K562 (cell line): ENCODE measurements around the gene FOXF2.
"Not testable (repeated sequence)": the region's sequence is repeated elsewhere in the genome, so short reads cannot be mapped to it uniquely, and the experiment has no call there.

Source experiments
- KLF1 ChIP-seq: fragments of 450-650 bp; IDR thresholded peaks from 2 replicates; pipeline ENCODE4 v1.6.1; 2016; ENCODE audit warnings: missing genetic modification characterization, missing compliant biosample characterization
- ZNF431 ChIP-seq: sonication (generic); formaldehyde crosslinking; IDR thresholded peaks from 2 replicates; pipeline ENCODE4 v1.8.0; 2022; ENCODE audit warnings: mild to moderate bottlenecking, missing genetic modification reagents
- ZSCAN32 ChIP-seq: fragments of 450-650 bp; formaldehyde crosslinking; IDR thresholded peaks from 2 replicates; pipeline ENCODE4 v1.4.0; 2020; ENCODE audit warnings: mild to moderate bottlenecking, moderate library complexity
- TF ChIP-seq, protein P1 (sequence below): fragments of 450-650 bp; IDR thresholded peaks from 2 replicates; pipeline ENCODE4 v1.6.1; 2017; ENCODE audit warnings: antibody characterized with exemption, mild to moderate bottlenecking
- TF ChIP-seq, protein P2 (sequence below): sonication (generic); formaldehyde crosslinking; IDR thresholded peaks from 2 replicates; pipeline ENCODE4 v1.8.0; 2022; ENCODE audit warnings: missing genetic modification reagents, mild to moderate bottlenecking, borderline replicate concordance

DNA sequence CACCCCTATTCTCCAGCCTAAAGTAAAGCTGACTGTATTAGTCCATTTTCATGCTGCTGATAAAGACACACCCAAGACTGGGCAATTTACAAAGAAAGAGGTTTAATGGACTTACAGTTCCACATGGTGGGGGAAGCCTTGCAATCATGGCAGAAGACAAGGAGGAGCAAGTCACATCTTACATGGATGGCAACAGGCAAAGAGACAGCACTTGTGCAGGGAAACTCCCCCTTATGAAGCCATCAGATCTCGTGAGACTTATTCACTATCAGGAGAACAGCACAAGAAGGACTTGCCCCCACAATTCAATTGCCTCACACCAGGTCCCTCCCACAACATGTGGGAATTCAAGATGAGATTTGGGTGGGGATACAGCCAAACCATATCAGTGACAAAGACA is 19.7 kb upstream of the FOXF2 start:
- TF ChIP-seq KLF1 (tag); ZSCAN32: not testable (repeated sequence)
- peak; percentile 83 for TF ChIP-seq ZNF431 (CRISPR knock-in tag)
- TF ChIP-seq, protein P1, sequence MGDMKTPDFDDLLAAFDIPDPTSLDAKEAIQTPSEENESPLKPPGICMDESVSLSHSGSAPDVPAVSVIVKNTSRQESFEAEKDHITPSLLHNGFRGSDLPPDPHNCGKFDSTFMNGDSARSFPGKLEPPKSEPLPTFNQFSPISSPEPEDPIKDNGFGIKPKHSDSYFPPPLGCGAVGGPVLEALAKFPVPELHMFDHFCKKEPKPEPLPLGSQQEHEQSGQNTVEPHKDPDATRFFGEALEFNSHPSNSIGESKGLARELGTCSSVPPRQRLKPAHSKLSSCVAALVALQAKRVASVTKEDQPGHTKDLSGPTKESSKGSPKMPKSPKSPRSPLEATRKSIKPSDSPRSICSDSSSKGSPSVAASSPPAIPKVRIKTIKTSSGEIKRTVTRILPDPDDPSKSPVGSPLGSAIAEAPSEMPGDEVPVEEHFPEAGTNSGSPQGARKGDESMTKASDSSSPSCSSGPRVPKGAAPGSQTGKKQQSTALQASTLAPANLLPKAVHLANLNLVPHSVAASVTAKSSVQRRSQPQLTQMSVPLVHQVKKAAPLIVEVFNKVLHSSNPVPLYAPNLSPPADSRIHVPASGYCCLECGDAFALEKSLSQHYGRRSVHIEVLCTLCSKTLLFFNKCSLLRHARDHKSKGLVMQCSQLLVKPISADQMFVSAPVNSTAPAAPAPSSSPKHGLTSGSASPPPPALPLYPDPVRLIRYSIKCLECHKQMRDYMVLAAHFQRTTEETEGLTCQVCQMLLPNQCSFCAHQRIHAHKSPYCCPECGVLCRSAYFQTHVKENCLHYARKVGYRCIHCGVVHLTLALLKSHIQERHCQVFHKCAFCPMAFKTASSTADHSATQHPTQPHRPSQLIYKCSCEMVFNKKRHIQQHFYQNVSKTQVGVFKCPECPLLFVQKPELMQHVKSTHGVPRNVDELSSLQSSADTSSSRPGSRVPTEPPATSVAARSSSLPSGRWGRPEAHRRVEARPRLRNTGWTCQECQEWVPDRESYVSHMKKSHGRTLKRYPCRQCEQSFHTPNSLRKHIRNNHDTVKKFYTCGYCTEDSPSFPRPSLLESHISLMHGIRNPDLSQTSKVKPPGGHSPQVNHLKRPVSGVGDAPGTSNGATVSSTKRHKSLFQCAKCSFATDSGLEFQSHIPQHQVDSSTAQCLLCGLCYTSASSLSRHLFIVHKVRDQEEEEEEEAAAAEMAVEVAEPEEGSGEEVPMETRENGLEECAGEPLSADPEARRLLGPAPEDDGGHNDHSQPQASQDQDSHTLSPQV, result not testable (repeated sequence)
- TF ChIP-seq, protein P2, sequence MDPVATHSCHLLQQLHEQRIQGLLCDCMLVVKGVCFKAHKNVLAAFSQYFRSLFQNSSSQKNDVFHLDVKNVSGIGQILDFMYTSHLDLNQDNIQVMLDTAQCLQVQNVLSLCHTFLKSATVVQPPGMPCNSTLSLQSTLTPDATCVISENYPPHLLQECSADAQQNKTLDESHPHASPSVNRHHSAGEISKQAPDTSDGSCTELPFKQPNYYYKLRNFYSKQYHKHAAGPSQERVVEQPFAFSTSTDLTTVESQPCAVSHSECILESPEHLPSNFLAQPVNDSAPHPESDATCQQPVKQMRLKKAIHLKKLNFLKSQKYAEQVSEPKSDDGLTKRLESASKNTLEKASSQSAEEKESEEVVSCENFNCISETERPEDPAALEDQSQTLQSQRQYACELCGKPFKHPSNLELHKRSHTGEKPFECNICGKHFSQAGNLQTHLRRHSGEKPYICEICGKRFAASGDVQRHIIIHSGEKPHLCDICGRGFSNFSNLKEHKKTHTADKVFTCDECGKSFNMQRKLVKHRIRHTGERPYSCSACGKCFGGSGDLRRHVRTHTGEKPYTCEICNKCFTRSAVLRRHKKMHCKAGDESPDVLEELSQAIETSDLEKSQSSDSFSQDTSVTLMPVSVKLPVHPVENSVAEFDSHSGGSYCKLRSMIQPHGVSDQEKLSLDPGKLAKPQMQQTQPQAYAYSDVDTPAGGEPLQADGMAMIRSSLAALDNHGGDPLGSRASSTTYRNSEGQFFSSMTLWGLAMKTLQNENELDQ (CRISPR knock-in tag), result not testable (repeated sequence)
